Measurements from ENCODE around the gene PNKD. TPM values are rescaled to one million over a fixed set of nuclear protein-coding genes. Genes with fewer than 3 reads are reported as not detected.

PNKD gene
- total RNA-seq, 1 experiment from 2014 or later: 97.7 TPM

GRCh38 chr2:218375212-218375611 is 104.9 kb downstream of the PNKD start:
- DNase-seq (peak; percentile 62), ATAC-seq (peak; percentile 78)
- 0 out of 2 replicates have a peak, but pooled peaks cover 6% of the 10 kb centered on the region for H3K4me1 ChIP-seq (ENCODE audit: insufficient read depth, low read length)
- H3K9me2 ChIP-seq (replicated peaks; ENCODE audit: low read length): no peaks in the 10 kb centered on the region
- ChIA-PET CTCF (no interaction called here), POLR2A (ENCODE audit: unreplicated experiment) (no interaction called here)
- TF ChIP-seq CTCF (conservative IDR thresholded peaks at IDR 0.05; ENCODE audit: low read depth, low read length): no peak
- no peak for TF ChIP-seq EZH2 (IDR thresholded peaks at IDR 0.05; ENCODE audit: low read length, unreplicated experiment)
- TF ChIP-seq EZH2phosphoT487 (IDR thresholded peaks at IDR 0.05; ENCODE audit: borderline replicate concordance, low read length): no peak
- BruUV-seq (replicated peaks): no TSS peak
- no peaks in the 10 kb centered on the region for H3F3A ChIP-seq (ENCODE audit: low read length, unreplicated experiment)
- no peak overlapping the region for H3K4me2 ChIP-seq (ENCODE audit: low read length)
- H2AFZ ChIP-seq (ENCODE audit: low read length): no peak overlapping the region
- H3K9ac ChIP-seq (ENCODE audit: low read length): no peak overlapping the region
- H3K36me3 ChIP-seq (ENCODE audit: low read depth, low read length): no peaks in the 10 kb centered on the region
- intact Hi-C loops (cut with micrococcal nuclease): no loop called here
- H4K20me1 ChIP-seq (ENCODE audit: low read length): no peaks in the 10 kb centered on the region
- no peaks in the 10 kb centered on the region for H3K9me3 ChIP-seq (ENCODE audit: low read length)
- no peaks in the 10 kb centered on the region for H3K27me3 ChIP-seq (ENCODE audit: low read length)
- no peaks in the 10 kb centered on the region for H3K79me2 ChIP-seq (ENCODE audit: low read length)
- no peak overlapping the region for H3K4me3 ChIP-seq (ENCODE audit: low read length)
- H3K27ac ChIP-seq (ENCODE audit: low read length): no peak overlapping the region

GRCh38 chr2:218378053-218378452 is 107.7 kb downstream of the PNKD start:
- no peak for ATAC-seq
- POLR2A ChIA-PET (ENCODE audit: unreplicated experiment): no interaction called here

More at GRCh38 chr2:218378053-218378452, 107.7 kb downstream of the PNKD start:
- Histone ChIP-seq H3F3A (ENCODE audit: low read length, unreplicated experiment) (no peaks in the 10 kb centered on the region), H3K9me2 (replicated peaks; ENCODE audit: low read length) (no peaks in the 10 kb centered on the region), H4K20me1 (ENCODE audit: low read length) (no peaks in the 10 kb centered on the region), H3K4me3 (ENCODE audit: low read length) (no peak overlapping the region), H3K4me2 (ENCODE audit: low read length) (no peak overlapping the region), H3K9ac (ENCODE audit: low read length) (no peak overlapping the region), H3K27ac (ENCODE audit: low read length) (no peak overlapping the region), H3K79me2 (ENCODE audit: low read length) (no peaks in the 10 kb centered on the region), H3K27me3 (ENCODE audit: low read length) (no peaks in the 10 kb centered on the region), H3K36me3 (ENCODE audit: low read depth, low read length) (no peaks in the 10 kb centered on the region), H3K9me3 (ENCODE audit: low read length) (no peaks in the 10 kb centered on the region), H2AFZ (ENCODE audit: low read length) (no peak overlapping the region), H3K4me1 (ENCODE audit: insufficient read depth, low read length) (0 out of 2 replicates have a peak, but pooled peaks cover 6% of the 10 kb centered on the region)
- no TSS peak for BruUV-seq (replicated peaks)
- no peak for DNase-seq
- intact Hi-C loops (cut with micrococcal nuclease): no loop called here
- TF ChIP-seq EZH2 (IDR thresholded peaks at IDR 0.05; ENCODE audit: low read length, unreplicated experiment) (no peak), CTCF (conservative IDR thresholded peaks at IDR 0.05; ENCODE audit: low read depth, low read length) (no peak), EZH2phosphoT487 (IDR thresholded peaks at IDR 0.05; ENCODE audit: borderline replicate concordance, low read length) (no peak)
- CTCF ChIA-PET: no interaction called here
